GM18909 (cell line): Measurements from ENCODE around the gene CDA.

Experiments
- ATAC-seq: cut with Tn5 transposase; IDR thresholded peaks from one replicate; pipeline ENCODE4 v1.9.1; 2021; ENCODE audit warnings: mild to moderate bottlenecking; ENCODE audit not compliant: unreplicated experiment, poor library complexity

CDA gene

GRCh38 chr1:20588634-20589225 lies at the start of gene CDA:
Gene CDA (plus strand): TSS chr1:20589097. CDS start chr1:20589130, 33 bp downstream.
- ATAC-seq: no peak

- ATAC-seq: no peak
Observed at GRCh38 chr1:20540281-20540680, 48.6 kb upstream of the CDA start.

- no peak for ATAC-seq
Observed at GRCh38 chr1:20546637-20547036, 42.3 kb upstream of the CDA start.

- no peak for ATAC-seq
Observed at GRCh38 chr1:20551161-20551560, 37.7 kb upstream of the CDA start.

GRCh38 chr1:20551945-20552727 lies 36.8 kb upstream of the CDA start, which contains the start of gene FAM43B:
Gene FAM43B (plus strand): TSS chr1:20552573. CDS start chr1:20552974, 401 bp downstream.
- ATAC-seq: no peak

GRCh38 chr1:20552728-20553445 lies 36.0 kb upstream of the CDA start:
- no peak for ATAC-seq

GRCh38 chr1:20555025-20555757 lies 33.7 kb upstream of the CDA start:
- ATAC-seq: no peak

GRCh38 chr1:20555758-20556120 lies 33.2 kb upstream of the CDA start:
- ATAC-seq: no peak

- no peak for ATAC-seq
Observed at GRCh38 chr1:20558191-20558590, 30.7 kb upstream of the CDA start.

GRCh38 chr1:20560966-20561365 lies 27.9 kb upstream of the CDA start:
- ATAC-seq: no peak

GRCh38 chr1:20565234-20565633 lies 23.7 kb upstream of the CDA start:
- ATAC-seq: no peak

- no peak for ATAC-seq
Observed at GRCh38 chr1:20569523-20570098, 19.3 kb upstream of the CDA start.

GRCh38 chr1:20571427-20571826 lies 17.5 kb upstream of the CDA start:
- no peak for ATAC-seq

GRCh38 chr1:20573987-20574386 lies 14.9 kb upstream of the CDA start:
- ATAC-seq: no peak

GRCh38 chr1:20574686-20575540 lies 14.0 kb upstream of the CDA start:
- ATAC-seq: no peak

GRCh38 chr1:20575541-20576336 lies 13.2 kb upstream of the CDA start:
- ATAC-seq: no peak

GRCh38 chr1:20578062-20578461 lies 10.8 kb upstream of the CDA start:
- no peak for ATAC-seq

- ATAC-seq: no peak
Observed at GRCh38 chr1:20578721-20579395, 10.0 kb upstream of the CDA start.
